Mammary epithelial cell (primary cell): ENCODE measurements around the gene GMPPA.

Experiments
- EZH2 ChIP-seq: IDR thresholded peaks from 2 replicates; pipeline ENCODE4 v1.6.1; 2012; ENCODE audit warnings: low read length, inconsistent platforms, borderline replicate concordance
- TF ChIP-seq, protein P1 (sequence below), 2 donors: IDR thresholded peaks in 1 of 2; conservative IDR thresholded peaks in 1 of 2; 2 replicates each; pipeline ENCODE4 v1.5.1; 2011 to 2012; ENCODE audit warnings: inconsistent platforms in 2 of 2, low read length in 2 of 2, mild to moderate bottlenecking in 2 of 2, control low read depth in 1 of 2, low read depth in 1 of 2; ENCODE audit not compliant: insufficient read depth in 1 of 2; ENCODE audit errors: extremely low read depth in 1 of 2

DNA sequence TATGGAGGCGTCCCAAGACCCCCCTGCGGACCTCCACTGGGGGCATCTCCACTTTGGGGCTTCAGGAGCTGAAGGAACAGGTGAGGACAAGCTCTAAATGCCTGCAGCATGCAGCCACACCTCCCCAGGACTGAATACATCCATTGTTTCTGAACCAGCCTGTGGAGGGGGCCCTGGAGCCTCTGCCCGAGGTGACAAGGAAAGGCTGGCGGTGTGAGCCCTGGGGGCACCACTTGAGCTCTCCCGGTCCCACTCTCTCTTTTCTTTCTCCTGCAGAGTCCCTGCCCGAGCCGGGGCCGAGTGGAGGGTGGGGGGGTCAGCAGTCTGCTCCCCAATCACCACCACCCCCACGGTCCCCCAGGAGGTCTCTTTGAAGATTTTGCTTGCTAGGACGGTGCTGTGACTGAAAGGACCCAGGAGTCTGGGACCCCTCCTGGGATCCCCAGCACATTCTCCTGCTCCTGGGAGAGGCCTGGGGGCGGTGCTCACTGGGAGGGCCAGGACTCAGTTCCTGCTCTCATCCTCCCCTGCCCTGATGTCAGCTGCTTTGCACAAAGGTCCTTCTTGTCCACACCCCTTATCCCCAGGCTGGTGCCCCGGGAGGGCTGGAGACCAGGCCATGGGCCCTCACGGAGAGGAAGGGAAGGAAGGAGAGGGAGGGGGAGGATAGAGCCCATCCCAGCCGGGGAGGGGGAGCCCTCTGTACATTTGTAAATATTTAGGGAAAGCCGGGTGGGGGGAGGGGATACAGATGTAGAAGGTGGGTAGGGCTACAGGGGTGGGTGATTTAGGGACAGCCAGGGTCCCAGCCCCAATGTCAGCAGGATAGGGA is 39.2 kb downstream of the GMPPA start:
- TF ChIP-seq, protein P1, sequence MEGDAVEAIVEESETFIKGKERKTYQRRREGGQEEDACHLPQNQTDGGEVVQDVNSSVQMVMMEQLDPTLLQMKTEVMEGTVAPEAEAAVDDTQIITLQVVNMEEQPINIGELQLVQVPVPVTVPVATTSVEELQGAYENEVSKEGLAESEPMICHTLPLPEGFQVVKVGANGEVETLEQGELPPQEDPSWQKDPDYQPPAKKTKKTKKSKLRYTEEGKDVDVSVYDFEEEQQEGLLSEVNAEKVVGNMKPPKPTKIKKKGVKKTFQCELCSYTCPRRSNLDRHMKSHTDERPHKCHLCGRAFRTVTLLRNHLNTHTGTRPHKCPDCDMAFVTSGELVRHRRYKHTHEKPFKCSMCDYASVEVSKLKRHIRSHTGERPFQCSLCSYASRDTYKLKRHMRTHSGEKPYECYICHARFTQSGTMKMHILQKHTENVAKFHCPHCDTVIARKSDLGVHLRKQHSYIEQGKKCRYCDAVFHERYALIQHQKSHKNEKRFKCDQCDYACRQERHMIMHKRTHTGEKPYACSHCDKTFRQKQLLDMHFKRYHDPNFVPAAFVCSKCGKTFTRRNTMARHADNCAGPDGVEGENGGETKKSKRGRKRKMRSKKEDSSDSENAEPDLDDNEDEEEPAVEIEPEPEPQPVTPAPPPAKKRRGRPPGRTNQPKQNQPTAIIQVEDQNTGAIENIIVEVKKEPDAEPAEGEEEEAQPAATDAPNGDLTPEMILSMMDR (conservative IDR thresholded peaks at IDR 0.05 in 1 of 2, IDR thresholded peaks at IDR 0.05 in 1 of 2; ENCODE audit: extremely low read depth in 1 of 2, insufficient read depth in 1 of 2, low read depth in 1 of 2, low read length in 2 of 2) = peak in 1 of 2 donors; percentile 32
- no peak for TF ChIP-seq EZH2
